Esophagus muscularis mucosa (tissue), 4 donors: ENCODE measurements around the gene SMYD2. TPM values are rescaled to one million over a fixed set of nuclear protein-coding genes. Genes with fewer than 3 reads are reported as not detected.

ENCODE experiments used
- DNase-seq: peaks from one replicate; pipeline ENCODE4 v3.0.0-alpha.2; 2017; ENCODE audit errors: extremely low spot score
- H3K27ac ChIP-seq, 4 donors: fragments of 200-600 bp; sonication (generic); replicated peaks in 1 of 4; 1 replicate in 3 of 4; 2 replicates in 1 of 4; pipeline ENCODE4 v1.5.1; 2016 to 2019; ENCODE audit warnings: mild to moderate bottlenecking in 1 of 4
- H3K27me3 ChIP-seq, 4 donors: fragments of 200-600 bp; sonication (generic); one replicate each; pipeline versions ENCODE4 v1.5.1 to v1.6.0; 2016 to 2019
- H3K36me3 ChIP-seq, 4 donors: fragments of 200-600 bp; sonication (generic); one replicate each; pipeline ENCODE4 v1.5.1; 2016 to 2019
- H3K4me1 ChIP-seq, 4 donors: fragments of 200-600 bp; sonication (generic); one replicate each; pipeline ENCODE4 v1.5.1; 2016 to 2019
- H3K4me3 ChIP-seq, 4 donors: fragments of 200-600 bp; sonication (generic); 1 replicate in 2 of 4; 2 replicates in 2 of 4; pipeline ENCODE4 v1.5.1; 2016 to 2019; ENCODE audit warnings: mild to moderate bottlenecking in 4 of 4, moderate library complexity in 1 of 4
- H3K9me3 ChIP-seq, 4 donors: fragments of 200-600 bp; sonication (generic); 1 replicate in 3 of 4; 2 replicates in 1 of 4; pipeline ENCODE4 v1.5.1; 2016 to 2019
- CTCF ChIP-seq, 3 experiments: fragments of 200-600 bp in 2 of 3; fragments of 450-650 bp in 1 of 3; sonication (generic) in 2 of 3; IDR thresholded peaks; one replicate each; pipeline ENCODE4 v1.5.1; 2017 to 2019; ENCODE audit warnings: antibody characterized with exemption in 3 of 3, mild to moderate bottlenecking in 2 of 3, moderate library complexity in 1 of 3
- EP300 ChIP-seq: sonication (generic); formaldehyde crosslinking; IDR thresholded peaks from one replicate; pipeline ENCODE4 v1.6.1; 2017; ENCODE audit warnings: antibody characterized with exemption
- POLR2A ChIP-seq: fragments of 450-650 bp; IDR thresholded peaks from one replicate; pipeline ENCODE4 v1.6.1; 2017; ENCODE audit warnings: antibody characterized with exemption, moderate library complexity, mild to moderate bottlenecking, low read depth
- POLR2AphosphoS5 ChIP-seq, 2 donors: sonication (generic); formaldehyde crosslinking; IDR thresholded peaks; one replicate each; pipeline ENCODE4 v1.6.1; 2017; ENCODE audit warnings: antibody characterized with exemption in 2 of 2
- WGBS: methylation state at CpG from one replicate; pipeline ENCODE4 v1.1.5; 2018; 5-methylcytosine and 5-hydroxymethylcytosine counted together
- intact Hi-C: fragments of 100-400 bp; cut with DNase I; formaldehyde crosslinking; loops from one replicate; pipeline ENCODE4 v1.15.1; 2023
- total RNA-seq, 4 donors: library from RNA; depleted of rRNA; stranded (reverse); fragments of >200 nt; gene quantifications; one replicate each; pipeline versions ENCODE4 v1.1.0 to v1.2.1, GENCODE V29; 2016

The SMYD2 gene
- total RNA-seq, 4 donors from 2014 or later = 15.0 to 19.7 (median 18.4) TPM

DNA sequence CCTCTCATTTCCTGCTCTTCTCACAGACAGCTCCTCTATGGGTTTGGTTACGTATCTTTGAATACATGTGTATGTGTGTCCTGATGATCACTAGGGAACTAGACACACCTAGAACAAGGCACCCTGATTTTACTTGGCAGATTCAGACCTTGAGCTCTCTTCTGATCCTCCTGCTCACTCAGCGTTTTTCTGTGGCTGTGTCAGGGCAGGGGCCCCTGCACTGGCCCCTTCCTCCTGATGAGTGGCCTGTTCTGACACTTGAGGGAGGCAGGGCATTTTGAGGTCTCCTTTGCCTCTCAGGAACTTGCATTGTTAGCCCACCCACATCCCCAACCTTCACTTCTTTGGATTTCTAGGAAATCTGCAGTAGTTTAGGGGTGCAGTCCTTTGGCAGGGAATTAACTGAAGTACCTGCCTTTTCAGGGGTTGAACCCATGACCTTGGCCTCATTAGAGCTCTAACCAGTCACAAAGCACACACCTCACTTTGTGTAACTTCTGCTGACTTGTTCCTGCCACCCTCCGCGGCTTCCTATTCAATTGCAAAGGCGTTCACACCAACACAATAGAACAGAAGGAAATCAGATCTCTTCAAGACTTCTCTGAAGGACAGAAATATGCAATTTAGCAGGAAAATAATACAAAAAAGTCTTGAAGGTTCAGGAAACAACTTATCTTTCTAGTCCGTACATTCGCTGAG, 8.8 kb downstream of the SMYD2 start:
- Histone ChIP-seq H3K9me3 (no peaks in the 10 kb centered on the region), H3K27ac (no peak overlapping the region), H3K36me3 (no peaks in the 10 kb centered on the region), H3K27me3 (no peaks in the 10 kb centered on the region), H3K4me1 (peaks cover 0 to 24% (median 0%) of the 10 kb centered on the region in 4 donors), H3K4me3 (no peak overlapping the region)
- TF ChIP-seq CTCF (IDR thresholded peaks at IDR 0.05) = no peak
- TF ChIP-seq POLR2AphosphoS5 (IDR thresholded peaks at IDR 0.05) = no peak
- no peak for TF ChIP-seq POLR2A
- no peak for TF ChIP-seq EP300
- intact Hi-C loops = no loop called here
- WGBS = 80% methylated on average over 7 of the region's 7 CpGs
- DNase-seq = no peak

DNA sequence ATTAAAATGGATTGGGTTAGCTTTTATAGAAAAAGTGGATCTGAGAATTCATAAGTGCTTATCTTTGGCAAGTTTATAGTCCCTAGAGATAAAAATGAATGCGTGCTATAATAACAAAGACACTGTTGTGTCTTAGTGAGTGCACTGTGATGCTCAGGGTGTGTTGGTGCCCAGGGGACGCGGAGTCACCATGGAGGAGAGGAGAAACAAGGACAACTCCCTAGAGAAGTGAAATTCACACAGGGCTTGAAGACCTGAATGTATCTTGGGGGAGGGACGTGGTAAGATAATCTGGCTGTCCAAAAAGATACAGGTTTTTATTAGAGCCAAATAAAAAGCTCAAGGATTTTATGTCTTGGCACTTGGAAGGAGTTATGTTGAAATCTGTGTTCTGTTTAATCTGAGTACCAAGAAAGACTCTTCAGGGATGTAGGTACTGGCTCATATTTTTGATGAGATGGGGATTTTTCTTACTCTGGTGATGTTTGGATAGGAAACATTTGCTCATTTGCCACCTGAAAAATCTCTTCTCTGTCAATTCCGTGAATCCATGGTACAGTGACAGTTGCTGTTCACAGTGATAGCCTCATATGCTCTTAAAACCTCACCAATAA, 9.6 kb downstream of the SMYD2 start:
- no peak for DNase-seq
- H3K4me1 ChIP-seq = peaks cover 0 to 32% (median 0%) of the 10 kb centered on the region in 4 donors
- no peaks in the 10 kb centered on the region for H3K9me3 ChIP-seq
- 92% methylated on average over 5 of the region's 5 CpGs for WGBS
- H3K36me3 ChIP-seq = no peaks in the 10 kb centered on the region
- intact Hi-C loops = no loop called here
- H3K27ac ChIP-seq = no peak overlapping the region
- H3K4me3 ChIP-seq = no peak overlapping the region
- H3K27me3 ChIP-seq = no peaks in the 10 kb centered on the region
- no peak for TF ChIP-seq CTCF (IDR thresholded peaks at IDR 0.05)
- no peak for TF ChIP-seq EP300

DNA sequence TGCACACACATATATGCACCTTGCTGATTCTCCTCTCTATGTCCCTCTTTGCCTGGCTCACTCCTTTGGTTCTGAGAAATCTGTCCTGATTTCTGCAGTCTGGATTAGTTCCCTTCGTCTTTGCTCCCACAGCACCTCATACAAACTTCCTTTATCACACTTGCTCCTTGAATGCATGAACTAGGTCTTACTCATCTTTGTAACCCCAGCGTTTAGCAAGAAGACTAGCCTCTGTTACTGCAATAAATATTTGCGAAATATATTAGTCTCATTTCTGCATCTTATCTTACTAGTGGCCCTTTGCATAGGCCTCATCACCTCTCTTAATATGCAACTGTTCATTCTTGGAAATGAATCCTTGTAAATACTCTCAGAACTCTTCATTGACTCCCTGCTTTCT, 11.4 kb downstream of the SMYD2 start:
- TF ChIP-seq EP300 = no peak
- no peak for TF ChIP-seq POLR2AphosphoS5 (IDR thresholded peaks at IDR 0.05)
- no peak for TF ChIP-seq CTCF (IDR thresholded peaks at IDR 0.05)
- TF ChIP-seq POLR2A = no peak
- Histone ChIP-seq H3K4me1 (peaks cover 0 to 34% (median 0%) of the 10 kb centered on the region in 4 donors), H3K27me3 (no peaks in the 10 kb centered on the region), H3K4me3 (no peak overlapping the region), H3K36me3 (no peaks in the 10 kb centered on the region), H3K27ac (no peak overlapping the region), H3K9me3 (no peaks in the 10 kb centered on the region)
- no peak for DNase-seq
- intact Hi-C loops = no loop called here
- WGBS = 72% methylated on average over 3 of the region's 3 CpGs

DNA sequence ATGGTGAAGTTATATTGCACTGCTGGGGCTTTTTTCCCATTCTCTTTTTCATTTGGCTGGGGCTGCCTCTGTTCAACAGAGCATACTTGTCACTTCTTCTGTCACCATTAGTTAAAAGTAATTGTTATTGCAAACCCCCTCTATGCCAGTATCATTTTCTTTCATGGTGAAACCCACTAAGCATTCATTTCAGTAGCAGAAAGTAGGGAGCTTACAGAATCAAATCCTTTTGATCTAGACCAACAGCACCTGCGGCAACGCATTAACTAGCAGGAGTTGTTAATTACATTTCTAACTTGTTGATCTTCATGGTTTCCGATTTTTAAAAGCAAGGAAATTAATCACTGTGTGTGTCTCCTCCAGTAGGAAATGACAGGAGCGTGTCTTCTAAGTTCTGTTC, 15.0 kb downstream of the SMYD2 start:
- Histone ChIP-seq H3K4me3 (no peak overlapping the region), H3K27ac (no peak overlapping the region), H3K36me3 (no peaks in the 10 kb centered on the region), H3K9me3 (no peaks in the 10 kb centered on the region), H3K4me1 (peaks cover 0 to 14% (median 0%) of the 10 kb centered on the region in 4 donors), H3K27me3 (no peaks in the 10 kb centered on the region)
- 77% methylated on average over 4 of the region's 4 CpGs for WGBS
- intact Hi-C loops = no loop called here
- no peak for TF ChIP-seq CTCF (IDR thresholded peaks at IDR 0.05)
- TF ChIP-seq EP300 = no peak
- TF ChIP-seq POLR2AphosphoS5 (IDR thresholded peaks at IDR 0.05) = no peak
- no peak for TF ChIP-seq POLR2A
- DNase-seq = no peak
